PC-9 (cell line): ENCODE measurements around the gene ESPNL. TPM values are rescaled to one million over a fixed set of nuclear protein-coding genes. Genes with fewer than 3 reads are reported as not detected.
A peak's percentile ranks its signal among the peaks of the same experiment; 100 is the strongest.

Experiments
- BruUV-seq: library from RNA; stranded (reverse); fragments of 400-500 nt; replicated peaks from 2 replicates; lab custom pipeline; 2021; lab: Mats Ljungman, UMichigan
- CTCF ChIA-PET: fragments of 300-600 bp; sonication (Branson Sonifier 250); formaldehyde crosslinking; loops from one replicate; lab custom pipeline; 2022; ENCODE audit warnings: antibody characterized with exemption; lab: Charles Lee
- POLR2A ChIA-PET: fragments of 300-600 bp; sonication (Branson Sonifier 250); formaldehyde crosslinking; loops from one replicate; lab custom pipeline; 2022; ENCODE audit warnings: antibody characterized with exemption; ENCODE audit not compliant: unreplicated experiment; lab: Charles Lee
- DNase-seq, 2 experiments: peaks; one replicate each; pipeline versions ENCODE4 v3.0.0 to v3.0.0-alpha.2; 2015 to 2022; ENCODE audit warnings: mixed read lengths in 1 of 2
- H2AFZ ChIP-seq: fragments of 200-600 bp; sonication (generic); 2 replicates; pipeline ENCODE4 v1.8.1; 2017; ENCODE audit warnings: antibody characterized with exemption
- H3F3A ChIP-seq: fragments of 200-600 bp; sonication (generic); 2 replicates; pipeline ENCODE4 v1.8.1; 2017; ENCODE audit warnings: antibody characterized with exemption, mild to moderate bottlenecking, low read depth; ENCODE audit not compliant: insufficient read depth
- H3K27ac ChIP-seq: fragments of 200-600 bp; sonication (generic); 2 replicates; pipeline ENCODE4 v1.6.1; 2016; ENCODE audit warnings: mixed run types
- H3K27me3 ChIP-seq: fragments of 200-600 bp; sonication (generic); 2 replicates; pipeline ENCODE4 v1.6.1; 2016; ENCODE audit warnings: low read depth, mixed run types; ENCODE audit not compliant: insufficient read depth
- H3K36me3 ChIP-seq: fragments of 200-600 bp; sonication (generic); 2 replicates; pipeline ENCODE4 v1.6.1; 2016; ENCODE audit warnings: low read depth, mixed run types
- H3K4me1 ChIP-seq: fragments of 200-600 bp; sonication (generic); replicated peaks from 2 replicates; pipeline ENCODE4 v1.6.1; 2016; ENCODE audit warnings: mixed run types; ENCODE audit not compliant: insufficient read depth
- H3K4me2 ChIP-seq: fragments of 200-600 bp; sonication (generic); 2 replicates; pipeline ENCODE4 v1.6.1; 2017; ENCODE audit warnings: mixed run types
- H3K4me3 ChIP-seq: fragments of 200-600 bp; sonication (generic); 2 replicates; pipeline ENCODE4 v1.6.1; 2016; ENCODE audit warnings: mixed run types
- H3K79me2 ChIP-seq: fragments of 200-600 bp; sonication (generic); 2 replicates; pipeline ENCODE4 v1.6.1; 2017; ENCODE audit warnings: low read depth, mixed run types
- H3K9me2 ChIP-seq: fragments of 200-600 bp; sonication (generic); 2 replicates; pipeline ENCODE4 v1.8.1; 2017; ENCODE audit warnings: mild to moderate bottlenecking; ENCODE audit not compliant: insufficient read depth
- H3K9me3 ChIP-seq: fragments of 200-600 bp; sonication (generic); 2 replicates; pipeline ENCODE4 v1.8.1; 2016; ENCODE audit warnings: low read depth; ENCODE audit not compliant: insufficient read depth
- H4K20me1 ChIP-seq: fragments of 200-600 bp; sonication (generic); 2 replicates; pipeline ENCODE4 v1.8.1; 2017; ENCODE audit not compliant: insufficient read depth
- EZH2 ChIP-seq: fragments of 200-600 bp; sonication (generic); IDR thresholded peaks from 2 replicates; pipeline ENCODE4 v1.8.0; 2017; ENCODE audit warnings: antibody characterized with exemption, low read depth
- intact Hi-C: fragments of 100-400 bp; cut with micrococcal nuclease; formaldehyde crosslinking; loops from one replicate; pipeline ENCODE4 v1.10.0; 2022; ENCODE audit not compliant: unreplicated experiment
- total RNA-seq: library from RNA; stranded (reverse); gene quantifications from 2 replicates; pipeline ENCODE4 v1.2.3, GENCODE V29; 2021
- TF ChIP-seq, protein P1 (sequence below): fragments of 200-600 bp; sonication (generic); conservative IDR thresholded peaks from 2 replicates; pipeline ENCODE4 v1.6.1; 2017; ENCODE audit warnings: mixed run types, antibody characterized with exemption, mild to moderate bottlenecking, moderate library complexity

Gene ESPNL
- total RNA-seq, 1 experiment from 2014 or later, result 1.1 TPM

GRCh38 chr2:238158509-238159070 is 58.5 kb downstream of the ESPNL start, which contains the start of gene ERFE:
Gene ERFE (plus strand): TSS chr2:238158970. CDS start chr2:238159008, 38 bp downstream.
- no peaks in the 10 kb centered on the region for H3K27me3 ChIP-seq
- no peaks in the 10 kb centered on the region for H4K20me1 ChIP-seq
- peak within 1 kb of the TSS; percentile 99 for H3K4me2 ChIP-seq
- ChIA-PET CTCF (interaction anchor here (0.6 kb wide), 1 partner anchor 13 kb away, joined by 3 read pairs; no protein-coding TSS in a partner anchor), POLR2A (no interaction called here)
- no peaks in the 10 kb centered on the region for H3K9me2 ChIP-seq
- peaks cover 5% of the 10 kb centered on the region; the same call in 1 of the 2 replicates for H3K4me1 ChIP-seq
- H3K79me2 ChIP-seq, result no peaks in the 10 kb centered on the region
- no peaks in the 10 kb centered on the region; the same call in 1 of the 2 replicates for H3F3A ChIP-seq
- no peak within 1 kb of the TSS for H3K27ac ChIP-seq
- no peaks in the 10 kb centered on the region for H3K9me3 ChIP-seq
- intact Hi-C loops, result no loop called here
- TF ChIP-seq, protein P1, sequence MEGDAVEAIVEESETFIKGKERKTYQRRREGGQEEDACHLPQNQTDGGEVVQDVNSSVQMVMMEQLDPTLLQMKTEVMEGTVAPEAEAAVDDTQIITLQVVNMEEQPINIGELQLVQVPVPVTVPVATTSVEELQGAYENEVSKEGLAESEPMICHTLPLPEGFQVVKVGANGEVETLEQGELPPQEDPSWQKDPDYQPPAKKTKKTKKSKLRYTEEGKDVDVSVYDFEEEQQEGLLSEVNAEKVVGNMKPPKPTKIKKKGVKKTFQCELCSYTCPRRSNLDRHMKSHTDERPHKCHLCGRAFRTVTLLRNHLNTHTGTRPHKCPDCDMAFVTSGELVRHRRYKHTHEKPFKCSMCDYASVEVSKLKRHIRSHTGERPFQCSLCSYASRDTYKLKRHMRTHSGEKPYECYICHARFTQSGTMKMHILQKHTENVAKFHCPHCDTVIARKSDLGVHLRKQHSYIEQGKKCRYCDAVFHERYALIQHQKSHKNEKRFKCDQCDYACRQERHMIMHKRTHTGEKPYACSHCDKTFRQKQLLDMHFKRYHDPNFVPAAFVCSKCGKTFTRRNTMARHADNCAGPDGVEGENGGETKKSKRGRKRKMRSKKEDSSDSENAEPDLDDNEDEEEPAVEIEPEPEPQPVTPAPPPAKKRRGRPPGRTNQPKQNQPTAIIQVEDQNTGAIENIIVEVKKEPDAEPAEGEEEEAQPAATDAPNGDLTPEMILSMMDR, result 0 out of 2 replicates have a peak, but pooled peaks have one; percentile 11
- no peak for TF ChIP-seq EZH2
- H2AFZ ChIP-seq, result peak within 1 kb of the TSS; percentile 77; the same call in 1 of the 2 replicates
- no peaks in the 10 kb centered on the region for H3K36me3 ChIP-seq
- DNase-seq, result peak in 1 of 2 experiments; percentile 78
- peak within 1 kb of the TSS; percentile 62 for H3K4me3 ChIP-seq
- BruUV-seq, result no TSS peak

- CTCF ChIA-PET, result interaction anchor here (0.6 kb wide), 1 partner anchor 13 kb away, joined by 3 read pairs; no protein-coding TSS in a partner anchor
These were observed 59.0 kb downstream of the ESPNL start for GRCh38 chr2:238159071-238159539.

DNA sequence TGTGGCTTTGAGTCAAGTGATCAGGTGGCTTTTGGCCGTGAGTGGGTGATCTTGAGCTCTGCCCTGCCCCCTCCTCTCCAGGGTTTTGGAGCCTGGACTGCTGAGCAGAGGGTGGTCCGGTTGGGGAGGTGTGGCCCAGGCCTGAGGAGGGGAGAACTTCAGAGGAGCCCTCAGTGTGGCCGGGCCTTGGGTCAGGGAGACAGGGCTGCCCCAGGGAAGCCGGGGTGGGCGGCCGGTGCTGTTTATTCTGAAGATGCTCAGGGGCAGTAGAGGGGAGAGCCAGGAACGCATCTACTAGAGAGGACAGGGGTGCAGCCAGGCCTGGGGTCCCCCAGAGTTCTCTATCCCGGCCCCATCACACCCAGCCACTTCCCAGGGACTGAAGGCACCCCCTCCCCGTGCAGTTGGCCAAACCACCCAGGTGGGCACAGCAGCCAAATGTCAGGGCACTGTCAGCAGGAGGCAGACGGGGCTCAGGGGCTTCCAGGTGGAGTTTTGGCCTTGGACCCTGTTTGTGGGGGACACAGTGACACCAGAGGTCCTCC is 59.6 kb downstream of the ESPNL start:
- Histone ChIP-seq H4K20me1 (no peaks in the 10 kb centered on the region), H2AFZ (no peak overlapping the region), H3K79me2 (no peaks in the 10 kb centered on the region), H3K27me3 (no peaks in the 10 kb centered on the region), H3K27ac (no peak overlapping the region), H3F3A (no peaks in the 10 kb centered on the region; the same call in 1 of the 2 replicates), H3K4me2 (peak overlapping the region; percentile 99), H3K9me3 (no peaks in the 10 kb centered on the region), H3K4me3 (peak overlapping the region; percentile 62; the same call in 1 of the 2 replicates), H3K36me3 (no peaks in the 10 kb centered on the region), H3K9me2 (no peaks in the 10 kb centered on the region), H3K4me1 (peaks cover 5% of the 10 kb centered on the region; the same call in 1 of the 2 replicates)
- ChIA-PET POLR2A (interaction anchor here (0.6 kb wide), 1 partner anchor 16 kb away, joined by 3 read pairs; no protein-coding TSS in a partner anchor), CTCF (no interaction called here)
- no peak for DNase-seq
- TF ChIP-seq, protein P1, result no peak
- no peak for TF ChIP-seq EZH2
- intact Hi-C loops, result no loop called here
- BruUV-seq, result TSS peak; percentile 63

More at GRCh38 chr2:238159071-238159539, 59.0 kb downstream of the ESPNL start:
- BruUV-seq, result no TSS peak
- H2AFZ ChIP-seq, result peak overlapping the region; percentile 77; the same call in 1 of the 2 replicates
- peak overlapping the region; percentile 62 for H3K4me3 ChIP-seq
- H3F3A ChIP-seq, result no peaks in the 10 kb centered on the region; the same call in 1 of the 2 replicates
- H4K20me1 ChIP-seq, result no peaks in the 10 kb centered on the region
- TF ChIP-seq EZH2, result no peak
- TF ChIP-seq, protein P1, result no peak; the same call in 1 of the 2 replicates
- no peaks in the 10 kb centered on the region for H3K36me3 ChIP-seq
- H3K79me2 ChIP-seq, result no peaks in the 10 kb centered on the region
- no peaks in the 10 kb centered on the region for H3K9me2 ChIP-seq
- H3K4me1 ChIP-seq, result peaks cover 5% of the 10 kb centered on the region; the same call in 1 of the 2 replicates
- no peaks in the 10 kb centered on the region for H3K9me3 ChIP-seq
- H3K4me2 ChIP-seq, result peak overlapping the region; percentile 99
- intact Hi-C loops, result no loop called here
- POLR2A ChIA-PET, result no interaction called here
- no peaks in the 10 kb centered on the region for H3K27me3 ChIP-seq
- no peak for DNase-seq
- H3K27ac ChIP-seq, result no peak overlapping the region
